ENCODE data around the gene MEGF6.

GRCh38 chr1:3536420-3537195, 74.7 kb downstream of the MEGF6 start:
- TF ChIP-seq CTCF (IDR thresholded peaks at IDR 0.05; ENCODE audit: insufficient read depth, low read length): no peak
- no peak for TF ChIP-seq REST (IDR thresholded peaks at IDR 0.05; ENCODE audit: insufficient replicate concordance, low read depth)
- no peak for TF ChIP-seq SPI1 (IDR thresholded peaks at IDR 0.05; ENCODE audit: borderline replicate concordance, low read depth)
- TF ChIP-seq GABPA (IDR thresholded peaks at IDR 0.05; ENCODE audit: low read depth): no peak
- TF ChIP-seq POLR2AphosphoS5 (IDR thresholded peaks at IDR 0.05; ENCODE audit: low read depth): no peak
